Measurements from ENCODE around the gene BRIP1. TPM values are rescaled to one million over a fixed set of nuclear protein-coding genes. Genes with fewer than 3 reads are reported as not detected.

BRIP1 gene
- total and polyA plus RNA-seq, 2 donors (not counting 3 experiments of a cell fraction or from before 2014, with no cell fraction given): 1.8 to 12.1 TPM

DNA sequence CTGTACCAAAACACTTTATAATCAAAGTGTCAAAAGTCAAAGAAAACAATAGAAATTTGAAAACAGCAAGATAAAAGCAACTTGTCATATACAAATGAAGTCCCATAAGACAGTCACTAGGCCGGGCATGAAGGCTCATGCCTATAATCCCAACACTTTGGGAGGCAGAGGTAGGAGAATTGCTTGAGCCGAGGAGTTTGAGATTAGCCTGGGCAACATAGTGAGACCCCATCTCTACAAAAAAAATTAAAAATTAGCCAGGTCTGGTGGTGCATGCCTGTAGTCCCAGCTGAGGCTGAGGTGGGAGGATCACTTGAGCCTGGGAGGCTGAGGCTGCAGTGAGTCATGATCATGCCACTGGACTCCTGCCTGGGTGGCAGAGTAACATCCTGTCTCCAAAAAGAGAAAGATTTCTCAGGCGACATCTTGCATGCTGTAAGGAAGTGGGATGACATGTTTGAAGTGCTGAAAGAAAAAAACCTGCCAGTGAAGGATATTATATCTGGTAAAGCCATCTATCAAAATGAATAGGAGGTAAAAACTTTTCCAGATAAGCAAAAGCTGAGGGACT is 173.6 kb downstream of the BRIP1 start:
- no peak for FAIRE-seq

More for the DNA sequence above, 173.6 kb downstream of the BRIP1 start:
- Histone ChIP-seq H3K79me2 (ENCODE audit: control insufficient read depth, insufficient read depth, low read length) (no peaks in the 10 kb centered on the region), H3K27me3 (ENCODE audit: control insufficient read depth in 2 of 2, insufficient read depth in 2 of 2, low read length in 2 of 2) (no peaks in the 10 kb centered on the region), H2AFZ (ENCODE audit: low read depth, low read length) (no peak overlapping the region), H3K9me3 (replicated peaks; ENCODE audit: control insufficient read depth, insufficient read depth, low read length) (no peaks in the 10 kb centered on the region), H3K4me1 (ENCODE audit: control insufficient read depth, extremely low read depth, insufficient read depth, low read length) (no peaks in the 10 kb centered on the region), H4K20me1 (replicated peaks; ENCODE audit: control insufficient read depth, extremely low read depth, insufficient read depth, low read length) (no peaks in the 10 kb centered on the region), H3K9me1 (replicated peaks; ENCODE audit: control insufficient read depth, extremely low read depth, insufficient read depth, low read length) (no peaks in the 10 kb centered on the region), H3K4me2 (ENCODE audit: insufficient read depth, low read length) (no peak overlapping the region), H3K4me3 (replicated peaks in 1 of 3; ENCODE audit: insufficient read depth in 1 of 3, low read depth in 1 of 3, low read length in 3 of 3) (no peak overlapping the region), H3K9ac (replicated peaks; ENCODE audit: extremely low read depth, insufficient read depth, low read length) (no peak overlapping the region), H3K27ac (ENCODE audit: insufficient read depth, low read depth, low read length) (no peak overlapping the region), H3K36me3 (ENCODE audit: control insufficient read depth in 2 of 2, extremely low read depth in 1 of 2, insufficient read depth in 2 of 2, low read length in 2 of 2) (no peaks in the 10 kb centered on the region)
- BruUV-seq (replicated peaks): no TSS peak
- no peak for TF ChIP-seq GATA2 (IDR thresholded peaks at IDR 0.05; ENCODE audit: insufficient read depth, insufficient read length, low read depth, low read length)
- TF ChIP-seq, protein P1, sequence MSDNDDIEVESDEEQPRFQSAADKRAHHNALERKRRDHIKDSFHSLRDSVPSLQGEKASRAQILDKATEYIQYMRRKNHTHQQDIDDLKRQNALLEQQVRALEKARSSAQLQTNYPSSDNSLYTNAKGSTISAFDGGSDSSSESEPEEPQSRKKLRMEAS (IDR thresholded peaks at IDR 0.05; ENCODE audit: insufficient read depth, insufficient read length): no peak
- TF ChIP-seq JUN (IDR thresholded peaks at IDR 0.05; ENCODE audit: borderline replicate concordance, insufficient read depth, insufficient read length, low read depth): no peak
- no peak for TF ChIP-seq EZH2 (IDR thresholded peaks at IDR 0.05; ENCODE audit: borderline replicate concordance, low read depth, low read length, severe bottlenecking)
- no peak for TF ChIP-seq POLR2AphosphoS5 (IDR thresholded peaks at IDR 0.05; ENCODE audit: insufficient read depth, low read depth, low read length)
- TF ChIP-seq, protein P2, sequence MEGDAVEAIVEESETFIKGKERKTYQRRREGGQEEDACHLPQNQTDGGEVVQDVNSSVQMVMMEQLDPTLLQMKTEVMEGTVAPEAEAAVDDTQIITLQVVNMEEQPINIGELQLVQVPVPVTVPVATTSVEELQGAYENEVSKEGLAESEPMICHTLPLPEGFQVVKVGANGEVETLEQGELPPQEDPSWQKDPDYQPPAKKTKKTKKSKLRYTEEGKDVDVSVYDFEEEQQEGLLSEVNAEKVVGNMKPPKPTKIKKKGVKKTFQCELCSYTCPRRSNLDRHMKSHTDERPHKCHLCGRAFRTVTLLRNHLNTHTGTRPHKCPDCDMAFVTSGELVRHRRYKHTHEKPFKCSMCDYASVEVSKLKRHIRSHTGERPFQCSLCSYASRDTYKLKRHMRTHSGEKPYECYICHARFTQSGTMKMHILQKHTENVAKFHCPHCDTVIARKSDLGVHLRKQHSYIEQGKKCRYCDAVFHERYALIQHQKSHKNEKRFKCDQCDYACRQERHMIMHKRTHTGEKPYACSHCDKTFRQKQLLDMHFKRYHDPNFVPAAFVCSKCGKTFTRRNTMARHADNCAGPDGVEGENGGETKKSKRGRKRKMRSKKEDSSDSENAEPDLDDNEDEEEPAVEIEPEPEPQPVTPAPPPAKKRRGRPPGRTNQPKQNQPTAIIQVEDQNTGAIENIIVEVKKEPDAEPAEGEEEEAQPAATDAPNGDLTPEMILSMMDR (IDR thresholded peaks at IDR 0.05; ENCODE audit: extremely low read depth in 1 of 2, insufficient read depth in 1 of 2, low read depth in 1 of 2, low read length in 2 of 2): no peak
- no peak for DNase-seq (ENCODE audit: low read depth, low spot score)
- dilution Hi-C loops (cut with MboI; ENCODE audit: extremely low pct_ligation_motif_present, low sequenced_read_pairs) (no loop called here), intact Hi-C loops (cut with micrococcal nuclease) (no loop called here)
- ChIA-PET POLR2A (no interaction called here), CTCF (interaction anchor here (1.1 kb wide), 1 partner anchor 15 kb away, joined by 3 read pairs; no protein-coding TSS in a partner anchor)
